HG02759 (cell line): ENCODE results near the gene LYPD6B.

Experiments
- ATAC-seq: cut with Tn5 transposase; IDR thresholded peaks from one replicate; pipeline ENCODE4 v1.9.1; 2021; ENCODE audit warnings: mild to moderate bottlenecking, moderate library complexity; ENCODE audit not compliant: unreplicated experiment

LYPD6B gene

DNA sequence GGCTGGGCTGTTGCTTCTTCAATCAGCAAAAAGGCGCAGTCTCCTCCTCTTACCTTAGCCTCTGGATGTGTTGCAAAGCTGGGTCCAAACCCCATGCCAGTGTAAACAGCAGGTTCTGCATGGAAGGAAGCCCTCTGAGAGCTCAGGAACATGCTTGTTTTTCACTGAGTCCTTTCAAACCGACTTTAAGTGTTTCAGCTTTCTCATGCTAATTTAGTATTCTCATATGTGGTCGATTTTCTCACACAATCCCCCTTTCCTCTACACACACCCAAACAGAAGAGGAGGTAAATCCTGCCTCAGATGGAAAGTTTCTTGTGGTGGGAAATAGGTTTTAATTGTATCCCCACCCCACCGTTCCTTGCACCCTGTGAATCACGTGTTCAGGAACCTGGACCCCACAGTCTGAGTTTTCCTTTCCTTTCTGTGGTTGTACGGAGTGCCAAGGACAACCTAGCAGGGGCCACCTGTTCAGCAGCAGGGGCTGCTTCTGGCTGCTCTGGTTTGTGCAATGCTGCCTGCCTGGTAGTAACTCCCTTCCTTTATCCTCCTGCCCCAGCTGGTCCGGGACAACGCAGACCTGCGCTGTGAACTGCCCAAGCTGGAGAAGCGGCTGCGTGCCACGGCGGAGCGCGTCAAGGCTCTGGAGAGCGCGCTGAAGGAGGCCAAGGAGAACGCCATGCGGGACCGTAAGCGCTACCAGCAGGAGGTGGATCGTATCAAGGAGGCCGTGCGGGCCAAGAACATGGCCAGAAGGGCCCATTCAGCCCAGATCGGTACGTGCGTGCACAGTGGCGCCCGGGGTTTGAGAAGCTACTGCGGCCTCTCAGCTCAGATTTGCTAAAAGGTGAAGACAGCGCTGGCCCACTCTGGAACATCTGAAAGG lies 28.7 kb upstream of the LYPD6B start:
- ATAC-seq: no peak

DNA sequence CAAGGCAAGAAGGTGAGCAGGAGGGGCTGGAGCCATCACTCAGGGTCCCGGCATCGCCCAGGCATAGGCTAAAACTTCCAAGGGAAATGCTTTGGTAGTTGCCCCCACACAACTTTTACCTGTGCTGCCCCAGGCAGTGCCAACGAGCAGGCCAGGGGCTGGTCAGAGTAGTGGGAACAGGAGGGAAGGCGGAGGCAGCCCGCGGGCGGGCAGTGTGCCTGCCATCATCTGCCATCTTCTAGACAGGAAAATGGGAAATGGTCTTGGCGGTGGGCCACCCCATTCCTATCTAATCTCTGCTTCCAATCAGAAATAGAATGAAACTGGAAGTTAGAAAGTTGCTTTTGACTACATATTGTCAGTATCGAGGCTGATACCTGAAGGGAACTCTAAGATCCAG lies 26.0 kb upstream of the LYPD6B start:
- no peak for ATAC-seq

DNA sequence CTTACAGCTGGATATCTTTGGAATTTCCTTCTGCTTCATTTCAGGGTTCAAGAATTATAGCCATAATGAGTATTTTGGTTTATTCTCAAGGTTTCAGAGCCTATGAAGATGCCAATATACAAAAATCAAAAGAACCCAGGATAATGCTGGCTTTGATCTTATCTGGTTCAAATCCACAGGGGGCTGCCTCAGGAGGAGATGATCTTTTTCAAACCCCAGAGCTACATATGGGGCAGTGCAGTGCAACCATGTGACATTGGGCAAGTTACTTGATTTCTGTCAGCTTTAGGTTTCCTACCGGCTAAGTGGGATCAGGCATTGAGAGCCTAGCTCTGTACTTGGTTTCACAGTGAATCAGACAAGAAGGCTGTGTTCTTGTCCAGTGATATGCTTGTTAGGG lies 23.0 kb upstream of the LYPD6B start:
- no peak for ATAC-seq

DNA sequence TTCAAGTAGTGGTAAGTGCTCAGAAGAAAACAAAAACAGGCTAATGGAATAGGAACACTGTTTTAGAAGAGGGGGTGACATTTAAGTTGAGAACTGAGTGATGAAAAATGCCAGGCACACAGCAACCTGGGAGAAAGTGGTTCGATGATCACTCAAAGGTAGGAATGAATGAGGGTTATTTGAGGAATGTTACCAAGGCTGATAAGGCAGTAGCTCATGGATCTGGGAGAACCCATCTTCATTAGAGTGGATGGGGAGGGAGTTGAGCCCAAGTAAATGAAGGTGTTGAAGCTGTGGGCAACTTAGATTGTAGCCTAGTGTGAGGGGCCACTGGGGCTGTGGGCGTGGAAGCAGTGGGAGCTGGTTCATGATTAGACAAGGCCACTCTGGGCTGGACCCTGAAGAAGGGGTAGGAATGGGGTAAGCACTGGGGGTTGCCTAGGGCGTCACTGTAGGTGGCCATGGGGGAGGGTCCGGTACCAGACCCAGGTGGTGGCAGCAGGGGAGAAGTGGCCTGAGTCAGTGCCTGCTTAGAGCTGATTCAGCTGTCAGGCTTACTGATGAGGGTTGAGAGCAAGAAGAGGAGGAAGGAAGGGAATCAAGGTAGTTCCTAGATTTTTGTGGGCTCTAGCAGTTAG lies 22.5 kb upstream of the LYPD6B start:
- ATAC-seq: no peak

DNA sequence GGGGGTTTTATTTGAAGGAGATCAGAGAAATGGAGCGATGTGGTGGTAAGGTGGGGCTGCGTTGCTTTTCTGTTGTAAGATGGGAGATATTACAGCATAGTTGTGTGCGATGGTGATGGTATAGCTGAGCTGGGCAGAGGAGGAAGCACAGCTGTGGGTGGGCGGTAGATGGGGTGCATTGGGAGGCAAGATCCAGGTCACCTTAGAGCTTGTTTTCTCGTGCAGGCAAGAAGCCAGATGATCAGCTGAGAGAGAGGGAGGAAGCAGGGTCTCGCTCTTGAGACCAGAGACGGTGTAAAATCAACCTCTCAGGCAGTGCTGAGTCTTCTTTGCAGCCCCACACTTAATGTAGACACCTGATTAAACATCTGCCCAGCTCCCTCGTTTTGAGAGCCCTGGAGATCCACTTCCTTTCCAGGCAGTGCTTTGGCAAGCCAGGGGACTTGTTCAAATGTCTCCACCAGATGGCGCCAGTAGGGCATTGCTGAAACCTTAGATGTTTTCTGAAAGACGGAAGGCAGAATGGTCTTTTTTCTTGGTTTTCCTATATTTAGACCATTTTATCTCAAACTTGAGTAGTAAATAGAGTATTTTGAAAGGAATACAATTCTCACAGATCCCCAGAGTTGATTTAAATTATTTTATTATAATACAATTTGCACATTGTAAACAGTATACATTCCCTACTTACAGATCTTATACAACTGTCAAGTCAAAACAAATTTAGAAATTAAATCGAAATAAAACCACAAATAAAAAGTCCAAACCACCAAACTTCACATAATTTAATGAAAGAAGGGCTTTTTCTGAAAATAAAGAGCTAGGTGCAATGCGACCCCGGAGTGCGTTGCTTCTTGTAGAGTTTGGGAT lies 21.1 kb upstream of the LYPD6B start:
- peak; percentile 12 for ATAC-seq

DNA sequence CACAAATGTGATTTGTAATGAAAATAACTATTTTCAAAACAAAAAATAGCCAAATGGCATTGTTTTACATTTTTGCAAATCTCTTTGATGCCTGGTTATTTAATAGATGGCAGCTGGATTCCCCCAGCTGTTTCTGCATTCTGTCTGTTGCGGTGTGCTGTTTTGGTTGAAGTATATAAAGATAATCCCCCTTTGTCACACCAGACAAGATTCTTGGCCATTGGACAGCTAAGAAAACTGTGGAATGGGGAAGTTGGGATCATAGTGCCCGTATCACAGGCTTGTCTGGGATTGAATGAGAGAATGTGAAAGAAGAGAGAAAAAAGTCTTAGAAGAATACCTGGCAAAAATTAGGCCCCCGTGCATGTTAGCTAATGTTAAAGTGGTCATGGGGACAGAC lies 19.5 kb upstream of the LYPD6B start:
- no peak for ATAC-seq

DNA sequence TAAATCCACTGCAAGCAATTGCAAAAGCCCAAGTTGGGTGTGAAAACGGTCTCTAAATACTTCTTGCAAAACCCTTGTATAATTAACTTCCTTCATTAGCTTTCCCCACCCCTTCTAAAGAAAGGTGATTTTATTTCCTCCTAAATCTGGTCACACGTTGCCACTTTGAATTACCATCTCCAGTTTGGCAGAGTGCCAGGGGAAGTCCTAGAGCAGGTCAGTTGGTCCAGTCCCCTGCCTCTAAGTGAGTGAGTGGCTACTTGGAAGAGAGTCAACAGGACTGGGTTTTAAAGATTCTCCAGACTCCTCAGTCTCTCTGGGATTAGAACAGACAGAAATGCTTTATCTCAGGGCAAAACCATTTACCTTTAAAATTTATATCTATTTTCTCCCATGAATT lies 18.7 kb upstream of the LYPD6B start:
- ATAC-seq: no peak

DNA sequence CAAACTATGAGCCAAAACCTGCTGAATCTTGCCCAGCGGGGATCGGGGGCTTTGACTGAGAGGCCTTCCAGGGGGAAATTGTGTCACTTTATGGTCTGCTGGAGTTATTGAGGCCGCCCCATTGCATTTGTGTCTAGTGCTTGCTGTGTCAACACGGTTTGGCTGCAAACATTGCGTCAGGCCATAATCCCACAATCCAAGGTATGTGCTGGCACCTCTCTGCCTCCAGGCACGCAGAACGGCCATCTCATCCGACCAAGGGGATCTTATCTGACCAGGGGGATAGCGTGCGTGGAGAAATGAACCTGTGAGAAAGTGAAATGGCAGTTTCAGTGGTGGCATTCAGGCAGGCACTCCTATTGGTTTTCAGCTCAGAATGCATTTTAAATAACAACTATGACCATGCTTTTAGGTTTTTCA lies 18.1 kb upstream of the LYPD6B start:
- ATAC-seq: peak; percentile 49

DNA sequence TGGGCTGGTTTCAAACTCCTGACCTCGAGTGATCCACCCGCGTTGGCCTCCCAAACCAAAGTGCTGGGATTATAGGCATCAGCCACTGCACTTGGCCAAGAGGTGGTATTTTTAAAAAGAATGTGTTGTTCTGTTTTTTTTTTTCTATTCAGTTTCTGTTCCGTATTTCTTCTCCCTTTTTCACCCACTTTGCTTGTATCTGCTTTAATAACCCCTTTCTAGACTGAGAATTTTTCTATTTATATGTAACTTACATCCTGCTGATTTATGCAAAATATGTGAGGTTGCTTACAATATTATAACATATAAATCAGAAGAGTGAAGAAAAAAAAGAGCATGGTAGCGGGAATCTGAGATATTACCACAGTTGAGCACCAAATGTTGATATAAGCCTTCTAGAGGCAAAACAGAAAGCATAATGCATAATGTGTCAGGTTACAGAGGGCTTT lies 17.2 kb upstream of the LYPD6B start:
- peak; percentile 55 for ATAC-seq

DNA sequence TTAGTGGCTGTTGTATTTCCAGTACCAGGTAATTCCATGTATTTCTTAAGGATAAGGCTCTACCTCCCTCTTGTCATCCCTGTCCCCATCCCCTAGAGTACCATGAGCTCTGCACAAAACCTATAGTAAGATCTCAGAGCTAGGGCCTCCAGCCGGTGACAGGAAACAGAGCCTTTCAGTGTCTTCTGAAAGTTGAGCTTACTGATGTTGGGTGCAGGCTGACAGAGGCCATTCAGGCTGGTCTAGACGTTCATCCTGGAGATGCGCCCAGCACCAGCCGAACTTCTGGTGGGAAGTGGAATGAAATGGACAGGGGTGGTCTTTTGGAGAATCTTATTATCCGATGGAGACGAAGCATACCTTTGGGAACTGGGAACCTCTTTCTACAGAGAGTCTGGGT lies 16.7 kb upstream of the LYPD6B start:
- peak; percentile 53 for ATAC-seq

DNA sequence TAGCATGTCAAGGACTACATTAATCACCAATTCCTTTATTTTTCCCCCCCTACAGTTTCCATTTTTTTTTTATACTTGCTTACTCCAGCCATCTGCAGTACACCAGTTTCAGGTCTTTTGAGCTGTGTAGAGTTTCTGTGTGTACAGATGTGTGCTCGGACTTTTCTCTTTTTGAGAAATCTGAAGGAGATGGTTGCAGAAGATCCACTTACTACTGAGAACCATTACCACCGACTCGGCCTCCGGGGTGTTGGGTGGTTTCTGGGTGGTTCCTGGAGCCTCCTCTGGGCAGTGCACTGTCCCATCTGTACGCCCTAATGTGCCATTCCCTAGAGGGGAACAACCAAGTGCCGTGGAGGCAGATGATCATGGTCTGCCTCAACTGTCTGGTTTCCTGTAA lies 15.4 kb upstream of the LYPD6B start:
- no peak for ATAC-seq

DNA sequence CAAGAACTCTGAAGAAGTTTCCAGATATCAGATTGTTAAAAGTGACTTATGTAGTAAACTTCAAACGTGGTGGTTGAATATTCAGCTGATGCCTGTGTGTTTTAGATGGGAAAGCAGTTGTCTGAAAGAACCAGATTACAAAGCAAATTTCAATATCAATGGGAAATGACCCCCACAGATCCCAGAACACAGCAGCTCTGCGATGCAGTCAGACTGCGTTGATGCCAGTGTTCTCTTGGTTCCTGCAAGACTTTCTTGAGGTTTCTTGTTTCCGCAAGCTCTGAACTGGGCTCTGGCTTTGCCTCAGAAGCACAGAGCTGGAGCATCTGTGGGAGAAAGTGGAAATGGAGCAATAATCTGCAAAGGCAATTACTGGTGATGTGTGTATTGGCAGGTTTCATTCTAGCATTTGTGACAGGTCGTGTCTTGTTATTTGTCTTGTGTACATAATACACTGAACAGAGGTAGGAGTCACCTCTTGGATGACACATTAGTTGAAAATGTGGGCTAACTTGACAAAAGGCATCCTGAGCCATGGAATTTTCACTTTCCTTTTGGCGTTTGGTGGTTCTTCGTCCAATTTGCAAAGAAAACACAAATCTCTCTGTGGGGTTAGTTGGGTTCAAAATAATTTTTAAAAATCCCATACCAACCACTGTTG lies 10.8 kb upstream of the LYPD6B start:
- ATAC-seq: no peak

DNA sequence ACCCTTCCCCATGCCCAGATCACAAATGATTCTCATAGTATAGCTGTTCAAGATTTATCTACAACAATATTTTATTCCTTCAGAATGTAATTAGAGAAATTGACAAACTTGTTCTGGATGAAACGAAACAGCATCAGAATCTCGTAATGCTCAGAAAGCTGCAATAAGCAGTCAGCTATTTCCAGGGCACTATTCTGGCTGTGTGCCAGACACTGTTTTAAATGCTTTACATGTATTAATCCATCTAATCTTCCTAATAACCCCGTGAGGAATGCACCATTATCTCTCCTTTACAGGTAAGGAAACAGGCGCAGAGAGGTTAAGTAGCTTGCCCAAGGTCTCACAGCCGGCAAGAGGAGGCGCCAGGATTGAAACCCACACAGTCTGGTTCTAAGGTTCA lies 10.1 kb upstream of the LYPD6B start:
- no peak for ATAC-seq

DNA sequence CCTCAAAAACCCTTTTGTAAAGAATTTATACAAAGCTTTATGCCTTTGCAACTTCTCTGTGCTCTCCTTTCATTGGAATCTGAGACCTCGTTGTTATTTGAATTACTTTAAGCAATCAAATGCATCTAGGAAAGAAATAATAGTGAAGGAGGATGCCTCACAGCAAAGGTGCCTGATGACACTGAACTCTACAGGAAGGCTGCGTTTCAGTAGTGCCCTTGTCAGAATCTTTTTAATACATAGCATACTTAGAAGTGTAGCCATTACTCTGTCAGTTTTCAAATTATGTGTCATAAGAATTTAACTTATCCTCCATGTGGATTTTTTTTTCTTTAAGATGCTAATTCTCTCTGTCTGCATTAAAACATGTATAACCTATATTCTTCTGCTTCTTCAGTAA lies 9.6 kb upstream of the LYPD6B start:
- ATAC-seq: no peak

DNA sequence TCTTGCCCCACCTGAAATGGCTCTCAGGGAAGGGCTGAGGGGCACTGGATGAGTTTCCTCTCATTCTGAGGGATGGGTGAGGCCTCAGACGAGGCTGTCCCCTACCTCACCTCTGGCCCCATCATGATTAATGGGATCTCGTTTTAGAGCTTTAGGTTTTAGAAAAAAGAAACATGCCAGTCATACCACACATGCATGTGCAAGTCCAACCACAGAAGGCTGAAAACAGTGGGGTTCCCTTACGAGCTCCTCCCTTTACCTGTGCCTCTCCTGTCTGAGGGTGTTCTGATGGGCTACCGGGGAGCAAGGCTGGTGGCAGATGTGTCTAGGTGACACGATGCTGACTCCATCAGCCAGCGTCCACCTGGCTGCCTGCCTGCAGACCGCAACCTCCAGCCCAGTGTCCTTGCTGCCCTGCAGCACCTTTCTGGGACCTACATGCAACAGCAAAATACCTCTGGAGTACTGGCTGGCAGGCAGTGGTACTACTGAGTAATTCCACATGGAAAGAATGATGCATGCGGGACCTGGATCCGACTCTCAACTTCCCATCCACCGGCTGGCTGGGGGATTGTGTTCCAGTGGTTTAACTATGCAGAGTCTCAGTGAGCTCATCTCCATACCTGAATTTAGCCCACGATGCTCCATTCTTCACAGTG lies 9.1 kb upstream of the LYPD6B start:
- ATAC-seq: no peak

DNA sequence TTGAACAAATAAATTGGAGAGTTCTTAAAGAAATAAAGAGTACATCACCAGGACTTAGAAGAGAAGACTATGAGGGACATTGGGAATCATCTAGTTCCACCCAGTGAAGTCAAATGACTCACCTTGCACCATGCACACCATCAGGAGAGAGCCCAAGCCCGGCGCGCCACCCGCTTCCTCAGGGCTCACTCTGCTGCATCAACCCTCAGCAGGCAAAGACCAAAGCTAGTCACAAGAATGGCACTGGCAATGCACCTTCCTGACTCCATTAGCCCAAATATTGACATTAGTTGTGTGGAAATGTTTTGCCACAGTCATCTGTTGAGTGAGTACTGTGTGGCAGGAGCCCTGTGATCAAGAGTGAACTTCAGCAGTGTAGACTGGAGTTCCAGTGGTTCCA lies 7.1 kb upstream of the LYPD6B start:
- ATAC-seq: no peak

DNA sequence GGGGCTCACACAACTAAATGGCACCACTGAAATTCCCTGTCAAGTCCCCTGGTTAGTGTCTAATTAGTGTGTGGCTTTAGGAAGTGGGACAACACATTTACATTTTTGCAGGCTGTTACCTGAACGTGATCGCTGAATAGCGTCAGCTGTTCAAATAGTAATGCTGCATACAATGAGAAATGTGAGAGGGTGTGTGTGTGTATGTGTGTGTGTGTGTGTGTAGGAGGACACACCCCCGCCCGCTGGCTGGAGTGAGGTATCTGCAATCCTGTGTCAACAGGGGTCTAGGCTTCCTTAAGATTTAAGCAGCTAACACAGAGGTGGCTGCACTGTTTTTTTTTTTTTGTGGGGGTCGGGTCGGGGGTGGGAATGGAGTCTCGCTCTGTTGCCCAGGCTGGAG lies 4.8 kb upstream of the LYPD6B start:
- ATAC-seq: no peak

DNA sequence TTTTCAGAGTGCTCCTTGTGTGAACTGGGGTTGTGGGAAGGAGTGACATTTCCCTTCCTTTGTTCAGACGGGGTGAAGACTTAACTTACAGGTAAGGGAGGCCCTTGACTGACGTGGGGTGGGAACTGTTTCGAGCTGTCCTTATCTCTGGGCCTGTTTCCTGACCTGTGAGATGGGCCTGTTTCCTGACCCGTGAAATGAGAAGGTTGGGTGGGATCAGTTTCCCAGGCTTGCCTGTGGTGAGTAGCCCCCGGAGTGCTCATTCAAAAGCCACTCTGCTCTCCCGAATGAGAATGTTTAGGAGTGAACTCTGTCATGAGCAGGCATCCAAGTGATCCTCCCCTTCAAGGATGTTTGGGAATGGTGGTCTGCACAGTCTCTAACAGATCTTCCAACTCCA lies 4.1 kb upstream of the LYPD6B start:
- ATAC-seq: no peak

DNA sequence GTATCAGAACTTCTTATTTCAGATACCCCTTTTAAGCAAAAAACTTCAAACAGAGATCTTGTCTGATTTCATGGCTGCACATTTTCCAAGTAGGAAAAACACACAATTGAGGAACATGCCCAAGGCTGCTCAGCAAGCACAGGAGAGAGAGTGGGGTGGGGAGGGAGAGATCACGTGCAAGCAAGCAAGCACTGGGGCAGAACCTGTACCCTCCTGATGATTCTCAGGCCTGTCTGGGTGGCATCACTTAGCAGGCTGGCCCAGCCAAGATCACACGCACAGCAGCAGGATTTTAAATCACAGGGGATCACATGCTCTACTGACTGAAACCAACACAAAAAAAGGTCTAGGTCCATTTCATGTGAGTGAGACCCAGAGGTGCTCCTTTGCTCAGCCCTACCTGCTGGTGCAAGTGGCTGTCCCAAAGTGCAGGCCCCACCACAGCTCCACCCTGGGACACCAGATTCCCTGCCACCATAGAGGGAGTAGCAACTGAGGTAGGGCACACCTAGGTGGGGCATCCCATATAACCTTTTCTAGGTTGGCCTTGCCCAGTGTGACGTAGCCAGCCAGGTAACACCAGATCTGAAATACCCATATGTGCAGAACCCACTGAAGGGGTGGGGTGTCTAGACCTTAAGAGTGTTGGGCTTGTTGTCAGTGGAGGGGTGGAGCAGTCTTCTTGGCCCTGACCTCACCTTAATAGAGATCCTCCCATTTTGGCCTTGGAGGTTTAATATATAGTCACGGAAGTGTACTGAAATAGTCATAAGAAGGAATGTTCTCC lies 1.8 kb upstream of the LYPD6B start:
- ATAC-seq: peak; percentile 17

DNA sequence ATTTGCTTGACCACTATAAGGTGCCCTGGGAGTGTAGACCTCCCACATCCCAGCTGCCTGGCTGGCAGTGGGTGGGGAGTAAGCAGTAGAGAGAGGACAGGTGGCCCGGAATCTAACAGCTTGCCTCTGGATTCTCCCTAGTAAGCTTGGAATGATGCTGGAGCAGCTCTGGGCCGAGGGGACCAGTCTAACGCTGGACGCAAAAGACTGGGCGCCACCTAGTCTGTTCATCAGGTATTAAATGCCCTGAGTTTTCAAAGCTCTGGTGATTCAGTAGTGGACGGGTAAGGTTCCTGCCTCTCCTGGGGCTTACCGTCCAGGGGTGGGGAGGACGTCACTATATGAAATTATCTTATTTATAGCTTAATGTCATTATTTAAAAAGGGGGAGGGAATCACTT lies 648 bp upstream of the LYPD6B start:
- no peak for ATAC-seq
